Measurements from ENCODE around the gene ABLIM2. TPM values are rescaled to one million over a fixed set of nuclear protein-coding genes. Genes with fewer than 3 reads are reported as not detected.
"Not testable (repeated sequence)": the region's sequence is repeated elsewhere in the genome, so short reads cannot be mapped to it uniquely, and the experiment has no call there.

The ABLIM2 gene
- total RNA-seq, 1 donor: under 0.01 TPM

- no peak for DNase-seq (ENCODE audit: low read depth in 2 of 3, low spot score in 2 of 3)
Measured at GRCh38 chr4:7955393-7955792, 203.2 kb downstream of the ABLIM2 start.

GRCh38 chr4:7952615-7953014 lies 206.0 kb downstream of the ABLIM2 start:
- no peak for DNase-seq (ENCODE audit: low read depth in 2 of 3, low spot score in 2 of 3)

GRCh38 chr4:7950301-7951092 lies 208.1 kb downstream of the ABLIM2 start:
- DNase-seq (ENCODE audit: low read depth in 2 of 3, low spot score in 2 of 3): no peak

GRCh38 chr4:7949759-7950158 lies 208.9 kb downstream of the ABLIM2 start:
- DNase-seq (ENCODE audit: low read depth in 2 of 3, low spot score in 2 of 3): no peak

- no peak for DNase-seq (ENCODE audit: low read depth in 2 of 3, low spot score in 2 of 3)
Measured at GRCh38 chr4:7947927-7948326, 210.7 kb downstream of the ABLIM2 start.

GRCh38 chr4:7945709-7946380 lies 212.8 kb downstream of the ABLIM2 start:
- DNase-seq (ENCODE audit: low read depth in 2 of 3, low spot score in 2 of 3): no peak

- no peak for DNase-seq (ENCODE audit: low read depth in 2 of 3, low spot score in 2 of 3)
Measured at GRCh38 chr4:7944599-7945220, 213.9 kb downstream of the ABLIM2 start.

GRCh38 chr4:7943688-7944087 lies 214.9 kb downstream of the ABLIM2 start:
- DNase-seq (ENCODE audit: low read depth in 2 of 3, low spot score in 2 of 3): not testable (repeated sequence)

GRCh38 chr4:7943211-7943610 lies 215.4 kb downstream of the ABLIM2 start:
- no peak for DNase-seq (ENCODE audit: low read depth in 2 of 3, low spot score in 2 of 3)

- DNase-seq (ENCODE audit: low read depth in 2 of 3, low spot score in 2 of 3): no peak
Measured at GRCh38 chr4:7941965-7942496, 216.6 kb downstream of the ABLIM2 start.

- DNase-seq (ENCODE audit: low read depth in 2 of 3, low spot score in 2 of 3): no peak
Measured at GRCh38 chr4:7941111-7941964, 217.3 kb downstream of the ABLIM2 start.

- peak; percentile 70 to 78 (median 72) for DNase-seq (ENCODE audit: low read depth in 2 of 3, low spot score in 2 of 3)
Measured at GRCh38 chr4:7939377-7940108, 219.1 kb downstream of the ABLIM2 start, which contains the start of gene AFAP1. TSS of gene AFAP1 (minus strand) at chr4:7939861. CDS start at chr4:7872078, 67,783 bp downstream.

GRCh38 chr4:7938609-7939376 lies 219.8 kb downstream of the ABLIM2 start:
- no peak for DNase-seq (ENCODE audit: low read depth in 2 of 3, low spot score in 2 of 3)

GRCh38 chr4:7938266-7938608 lies 220.4 kb downstream of the ABLIM2 start:
- no peak for DNase-seq (ENCODE audit: low read depth in 2 of 3, low spot score in 2 of 3)

GRCh38 chr4:7937006-7937405 lies 221.6 kb downstream of the ABLIM2 start:
- DNase-seq (ENCODE audit: low read depth in 2 of 3, low spot score in 2 of 3): peak in 1 of 3 donors; percentile 54

GRCh38 chr4:7933651-7934510 lies 224.7 kb downstream of the ABLIM2 start:
- DNase-seq (ENCODE audit: low read depth in 2 of 3, low spot score in 2 of 3): no peak

- no peak for DNase-seq (ENCODE audit: low read depth in 2 of 3, low spot score in 2 of 3)
Measured at GRCh38 chr4:7932287-7932686, 226.3 kb downstream of the ABLIM2 start.
